ENCODE measurements around the gene SMCR8. TPM values are rescaled to one million over a fixed set of nuclear protein-coding genes. Genes with fewer than 3 reads are reported as not detected.

SMCR8 gene
- polyA plus RNA-seq, 1 of the 3 experiments (the other 2 are of a cell fraction), result 5.6 TPM

- H3K4me3 ChIP-seq (ENCODE audit: low read depth in 2 of 2, low read length in 1 of 2), result no peak overlapping the region
- H3F3A ChIP-seq (replicated peaks; ENCODE audit: insufficient read depth), result peaks cover 4% of the 10 kb centered on the region
- no peak for DNase-seq
- H3K4me2 ChIP-seq, result no peak overlapping the region
- H3K9me2 ChIP-seq, result no peaks in the 10 kb centered on the region
- peaks cover 21% of the 10 kb centered on the region; the same call in 1 of the 2 replicates for H3K79me2 ChIP-seq (ENCODE audit: insufficient read depth)
- H3K4me1 ChIP-seq (ENCODE audit: control insufficient read depth in 1 of 2, insufficient read depth in 2 of 2, low read depth in 1 of 2, low read length in 1 of 2), result peaks cover 4 to 8% of the 10 kb centered on the region in 2 experiments; a peak in 1 of 4 replicates
- POLR2A ChIA-PET, result no interaction called here
- CTCF ChIA-PET, result no interaction called here
- 71% methylated on average over 5 of the region's 6 CpGs for WGBS (ENCODE audit: low lambda C conversion rate)
- H2AFZ ChIP-seq (ENCODE audit: low read depth), result peak overlapping the region; percentile 91; the same call in 1 of the 2 replicates
- no peaks in the 10 kb centered on the region for H3K9me3 ChIP-seq
- H3K27ac ChIP-seq (ENCODE audit: low read depth in 2 of 2, low read length in 1 of 2), result no peak overlapping the region
- H4K20me1 ChIP-seq (ENCODE audit: insufficient read depth), result no peaks in the 10 kb centered on the region
- no peak overlapping the region for H3K9ac ChIP-seq
- TF ChIP-seq REST (IDR thresholded peaks at IDR 0.05; ENCODE audit: low read depth, low read length), result no peak
- no peak for TF ChIP-seq CHD2 (IDR thresholded peaks at IDR 0.05; ENCODE audit: low read length, partially characterized antibody)
- TF ChIP-seq NFIC (IDR thresholded peaks at IDR 0.05; ENCODE audit: borderline replicate concordance), result no peak
- no peak for TF ChIP-seq TAF1 (IDR thresholded peaks at IDR 0.05; ENCODE audit: borderline replicate concordance, low read depth, low read length)
- no peak for TF ChIP-seq RAD21 (IDR thresholded peaks at IDR 0.05; ENCODE audit: low read length)
- no peak for TF ChIP-seq RXRA (IDR thresholded peaks at IDR 0.05; ENCODE audit: borderline replicate concordance, low read depth)
- no peak for TF ChIP-seq FOXM1 (IDR thresholded peaks at IDR 0.05; ENCODE audit: low read depth)
- TF ChIP-seq JUND (IDR thresholded peaks at IDR 0.05), result no peak
- no peak for TF ChIP-seq CTCF (IDR thresholded peaks at IDR 0.05)
- TF ChIP-seq NRF1 (IDR thresholded peaks at IDR 0.05; ENCODE audit: low read depth, low read length), result no peak
- TF ChIP-seq YY1 (IDR thresholded peaks at IDR 0.05; ENCODE audit: low read depth), result no peak
- no peak for TF ChIP-seq SIN3A (IDR thresholded peaks at IDR 0.05; ENCODE audit: borderline replicate concordance, low read depth, low read length)
- TF ChIP-seq POLR2AphosphoS5 (IDR thresholded peaks at IDR 0.05; ENCODE audit: low read depth, low read length), result no peak
- TF ChIP-seq MAX (IDR thresholded peaks at IDR 0.05; ENCODE audit: low read depth), result no peak
- no peak for TF ChIP-seq USF2 (IDR thresholded peaks at IDR 0.05; ENCODE audit: borderline replicate concordance, low read depth, low read length)
- no peaks in the 10 kb centered on the region for H3K27me3 ChIP-seq (ENCODE audit: insufficient read depth)
- no peaks in the 10 kb centered on the region for H3K36me3 ChIP-seq (replicated peaks in 1 of 2; ENCODE audit: control insufficient read depth in 1 of 2, insufficient read depth in 2 of 2, low read length in 1 of 2)
Measured at GRCh38 chr17:18364166-18364565, 49.1 kb downstream of the SMCR8 start.

All from SK-N-SH (cell line).